Measurements from ENCODE around the gene CFH.

DNA sequence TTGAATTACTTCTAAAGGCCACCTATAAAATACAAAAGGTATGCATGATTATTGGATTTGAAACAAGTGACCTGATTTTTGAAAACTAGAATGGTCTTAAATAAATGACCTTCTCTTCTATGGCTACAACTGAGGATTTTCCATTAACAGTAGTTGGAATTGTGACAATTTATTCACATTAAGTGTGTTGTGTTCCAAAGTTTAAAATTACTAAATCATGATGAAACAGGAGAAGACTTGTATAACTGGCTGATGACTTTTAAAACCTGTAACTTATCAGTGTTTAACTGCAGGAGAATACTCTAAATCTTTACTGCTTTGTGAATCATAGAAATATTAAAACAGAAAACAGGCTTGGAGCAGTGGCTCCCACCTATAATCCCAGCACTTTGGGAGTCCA lies 48.2 kb upstream of the CFH start:
- TF ChIP-seq POLR2A (IDR thresholded peaks at IDR 0.05) (no peak), POLR2AphosphoS5 (IDR thresholded peaks at IDR 0.05) (no peak)
- TF ChIP-seq, protein P1, sequence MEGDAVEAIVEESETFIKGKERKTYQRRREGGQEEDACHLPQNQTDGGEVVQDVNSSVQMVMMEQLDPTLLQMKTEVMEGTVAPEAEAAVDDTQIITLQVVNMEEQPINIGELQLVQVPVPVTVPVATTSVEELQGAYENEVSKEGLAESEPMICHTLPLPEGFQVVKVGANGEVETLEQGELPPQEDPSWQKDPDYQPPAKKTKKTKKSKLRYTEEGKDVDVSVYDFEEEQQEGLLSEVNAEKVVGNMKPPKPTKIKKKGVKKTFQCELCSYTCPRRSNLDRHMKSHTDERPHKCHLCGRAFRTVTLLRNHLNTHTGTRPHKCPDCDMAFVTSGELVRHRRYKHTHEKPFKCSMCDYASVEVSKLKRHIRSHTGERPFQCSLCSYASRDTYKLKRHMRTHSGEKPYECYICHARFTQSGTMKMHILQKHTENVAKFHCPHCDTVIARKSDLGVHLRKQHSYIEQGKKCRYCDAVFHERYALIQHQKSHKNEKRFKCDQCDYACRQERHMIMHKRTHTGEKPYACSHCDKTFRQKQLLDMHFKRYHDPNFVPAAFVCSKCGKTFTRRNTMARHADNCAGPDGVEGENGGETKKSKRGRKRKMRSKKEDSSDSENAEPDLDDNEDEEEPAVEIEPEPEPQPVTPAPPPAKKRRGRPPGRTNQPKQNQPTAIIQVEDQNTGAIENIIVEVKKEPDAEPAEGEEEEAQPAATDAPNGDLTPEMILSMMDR (IDR thresholded peaks at IDR 0.05 in 8 of 11, conservative IDR thresholded peaks at IDR 0.05 in 3 of 11): no peak
